Fibroblast of skin of abdomen (primary cell): Measurements from ENCODE around the gene HELZ.
"Not testable (repeated sequence)": the region's sequence is repeated elsewhere in the genome, so short reads cannot be mapped to it uniquely, and the experiment has no call there.

Experiments used
- DNase-seq: peaks from one replicate; pipeline ENCODE4 v3.0.0-alpha.2; 2013

The HELZ gene

GRCh38 chr17:67181825-67182224 lies 63.2 kb downstream of the HELZ start:
- no peak for DNase-seq

- DNase-seq: no peak
Observed at GRCh38 chr17:67180275-67180674, 64.7 kb downstream of the HELZ start.

GRCh38 chr17:67178555-67178954 lies 66.4 kb downstream of the HELZ start:
- DNase-seq: no peak

- no peak for DNase-seq
Observed at GRCh38 chr17:67177732-67178131, 67.3 kb downstream of the HELZ start.

GRCh38 chr17:67174190-67174589 lies 70.8 kb downstream of the HELZ start:
- DNase-seq: no peak

- no peak for DNase-seq
Observed at GRCh38 chr17:67171560-67171959, 73.4 kb downstream of the HELZ start.

GRCh38 chr17:67168496-67168895 lies 76.5 kb downstream of the HELZ start:
- no peak for DNase-seq

- no peak for DNase-seq
Observed at GRCh38 chr17:67165201-67165600, 79.8 kb downstream of the HELZ start.

- no peak for DNase-seq
Observed at GRCh38 chr17:67164302-67164701, 80.7 kb downstream of the HELZ start.

GRCh38 chr17:67162771-67163170 lies 82.2 kb downstream of the HELZ start:
- no peak for DNase-seq

- DNase-seq: no peak
Observed at GRCh38 chr17:67161573-67161972, 83.4 kb downstream of the HELZ start.

- DNase-seq: no peak
Observed at GRCh38 chr17:67160791-67161190, 84.2 kb downstream of the HELZ start.

GRCh38 chr17:67157732-67158639 lies 87.0 kb downstream of the HELZ start:
- peak; percentile 42 for DNase-seq

GRCh38 chr17:67156269-67157199 lies 88.5 kb downstream of the HELZ start:
- peak; percentile 45 for DNase-seq

GRCh38 chr17:67152824-67153223 lies 92.2 kb downstream of the HELZ start:
- DNase-seq: no peak

GRCh38 chr17:67151717-67152116 lies 93.3 kb downstream of the HELZ start:
- peak; percentile 54 for DNase-seq

GRCh38 chr17:67150826-67151225 lies 94.2 kb downstream of the HELZ start:
- no peak for DNase-seq

- no peak for DNase-seq
Observed at GRCh38 chr17:67148352-67148751, 96.6 kb downstream of the HELZ start.

GRCh38 chr17:67145183-67145805 lies 99.7 kb downstream of the HELZ start:
- DNase-seq: no peak

GRCh38 chr17:67143318-67143717 lies 101.7 kb downstream of the HELZ start:
- no peak for DNase-seq

GRCh38 chr17:67142030-67142429 lies 103.0 kb downstream of the HELZ start:
- DNase-seq: not testable (repeated sequence)

- peak; percentile 39 for DNase-seq
Observed at GRCh38 chr17:67139784-67140665, 105.0 kb downstream of the HELZ start.
